OCI-LY1 (cell line): Measurements from ENCODE around the gene ZNF165.
"Not testable (repeated sequence)": the region's sequence is repeated elsewhere in the genome, so short reads cannot be mapped to it uniquely, and the experiment has no call there.

Source experiments
- EZH2 ChIP-seq: fragments of 200-600 bp; sonication (generic), shearing (Covaris generic); IDR thresholded peaks from 2 replicates; pipeline ENCODE4 v1.8.0; 2017; ENCODE audit warnings: borderline replicate concordance, mixed run types, mild to moderate bottlenecking, antibody characterized with exemption, low read length, moderate library complexity, mixed read lengths
- TF ChIP-seq, protein P1 (sequence below): fragments of 200-600 bp; sonication (generic), shearing (Covaris generic); IDR thresholded peaks from 2 replicates; pipeline ENCODE4 v1.5.1; 2017; ENCODE audit warnings: mild to moderate bottlenecking, antibody characterized with exemption, low read length, moderate library complexity, mixed read lengths

DNA sequence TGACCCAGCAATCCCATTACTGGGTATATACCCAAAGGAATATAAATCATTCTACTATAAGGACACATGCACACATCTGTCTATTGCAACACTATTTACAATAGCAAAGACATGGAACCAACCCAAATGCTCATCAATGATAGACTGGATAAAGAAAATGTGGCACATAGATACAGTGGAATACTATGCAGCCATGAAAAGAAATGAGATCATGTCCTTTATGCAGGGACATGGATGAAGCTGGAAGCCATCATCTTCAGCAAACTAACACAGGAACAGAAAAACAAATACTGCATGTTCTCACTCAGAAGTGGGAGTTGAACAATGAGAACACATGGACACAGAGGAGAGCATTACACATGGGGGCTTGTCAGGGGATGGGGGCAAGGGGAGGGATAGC lies 22.3 kb downstream of the ZNF165 start:
- TF ChIP-seq, protein P1, sequence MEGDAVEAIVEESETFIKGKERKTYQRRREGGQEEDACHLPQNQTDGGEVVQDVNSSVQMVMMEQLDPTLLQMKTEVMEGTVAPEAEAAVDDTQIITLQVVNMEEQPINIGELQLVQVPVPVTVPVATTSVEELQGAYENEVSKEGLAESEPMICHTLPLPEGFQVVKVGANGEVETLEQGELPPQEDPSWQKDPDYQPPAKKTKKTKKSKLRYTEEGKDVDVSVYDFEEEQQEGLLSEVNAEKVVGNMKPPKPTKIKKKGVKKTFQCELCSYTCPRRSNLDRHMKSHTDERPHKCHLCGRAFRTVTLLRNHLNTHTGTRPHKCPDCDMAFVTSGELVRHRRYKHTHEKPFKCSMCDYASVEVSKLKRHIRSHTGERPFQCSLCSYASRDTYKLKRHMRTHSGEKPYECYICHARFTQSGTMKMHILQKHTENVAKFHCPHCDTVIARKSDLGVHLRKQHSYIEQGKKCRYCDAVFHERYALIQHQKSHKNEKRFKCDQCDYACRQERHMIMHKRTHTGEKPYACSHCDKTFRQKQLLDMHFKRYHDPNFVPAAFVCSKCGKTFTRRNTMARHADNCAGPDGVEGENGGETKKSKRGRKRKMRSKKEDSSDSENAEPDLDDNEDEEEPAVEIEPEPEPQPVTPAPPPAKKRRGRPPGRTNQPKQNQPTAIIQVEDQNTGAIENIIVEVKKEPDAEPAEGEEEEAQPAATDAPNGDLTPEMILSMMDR, result not testable (repeated sequence)
- not testable (repeated sequence) for TF ChIP-seq EZH2
